Measurements from ENCODE around the gene ARL17B. TPM values are rescaled to one million over a fixed set of nuclear protein-coding genes. Genes with fewer than 3 reads are reported as not detected.
"Not testable (repeated sequence)": the region's sequence is repeated elsewhere in the genome, so short reads cannot be mapped to it uniquely, and the experiment has no call there.

ARL17B gene
- total RNA-seq, 1 donor from 2014 or later, result 12.8 TPM

DNA sequence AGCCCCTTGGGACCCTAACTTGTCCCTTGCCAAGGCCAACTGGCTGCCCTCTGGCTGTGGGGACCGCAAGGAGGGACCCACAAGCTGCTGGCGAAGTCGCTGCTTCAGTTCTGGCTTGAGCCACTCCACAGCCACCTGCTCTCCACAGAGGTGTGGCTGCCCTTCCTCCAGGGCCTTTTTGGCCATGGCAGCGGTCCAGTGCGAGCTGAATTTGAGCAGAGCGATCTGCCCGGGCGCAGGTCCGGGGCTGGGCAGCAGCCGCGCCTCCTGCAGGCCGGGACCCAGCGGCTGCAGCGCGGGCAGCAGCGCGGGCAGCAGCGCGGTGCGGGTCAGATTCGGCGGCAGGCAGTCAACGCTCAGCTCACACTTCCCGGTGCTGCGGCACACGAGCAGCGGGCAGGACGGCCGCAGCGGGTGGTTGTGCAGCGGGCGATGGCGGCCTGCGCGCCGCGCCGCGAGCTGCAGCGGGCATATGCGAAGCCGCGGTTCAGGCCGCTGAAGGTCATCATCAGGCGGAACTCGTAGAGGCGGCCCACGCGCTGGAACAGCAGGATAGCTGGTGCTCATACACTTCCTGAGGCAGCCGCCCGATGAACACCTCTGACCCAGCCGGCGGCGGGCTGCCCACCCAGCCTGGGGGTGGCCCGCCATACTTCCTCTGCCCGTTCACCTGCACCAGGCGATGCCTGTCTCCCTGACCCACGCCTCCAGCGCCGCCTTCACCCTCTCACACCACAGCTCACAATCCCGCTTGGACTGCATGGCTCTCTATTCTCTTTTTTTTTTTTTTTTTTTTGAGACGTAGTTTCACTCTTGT is 101.5 kb downstream of the ARL17B start:
- not testable (repeated sequence) for H3K4me1 Mint-ChIP-seq; H3K36me3 Mint-ChIP-seq (ENCODE audit: low read depth); H3K27ac Mint-ChIP-seq (ENCODE audit: unreplicated experiment); H3K9me3 Mint-ChIP-seq
- Mint-ChIP-seq H3K27me3 (ENCODE audit: low read depth) (peaks cover 28% of the 10 kb centered on the region), H3K4me3 (peak overlapping the region; percentile 81)
- peak; percentile 36 for DNase-seq (ENCODE audit: low read depth, low spot score)
- TF ChIP-seq CTCF (conservative IDR thresholded peaks at IDR 0.05), result peak; percentile 38

DNA sequence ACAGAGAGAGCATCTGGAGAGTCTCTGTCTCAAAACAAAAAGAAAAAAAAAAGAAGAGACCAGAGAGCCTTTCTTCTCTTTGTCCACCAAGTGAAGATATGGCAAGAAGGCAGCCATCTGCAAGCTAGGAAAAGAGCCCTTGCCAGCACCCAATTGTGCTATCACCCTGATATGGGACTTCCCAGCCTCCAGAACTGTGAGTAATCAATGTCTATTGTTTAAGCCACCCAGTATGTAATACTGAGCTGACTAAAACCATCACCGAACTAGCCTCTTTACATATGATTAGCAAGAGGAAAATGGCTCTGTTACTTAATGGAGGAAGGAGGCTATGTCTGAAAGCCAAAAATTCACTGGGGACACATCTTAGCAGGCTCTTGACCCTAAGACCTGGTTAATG is 105.2 kb downstream of the ARL17B start:
- DNase-seq (ENCODE audit: low read depth, low spot score); H3K27me3 Mint-ChIP-seq (ENCODE audit: low read depth); H3K4me3 Mint-ChIP-seq; H3K36me3 Mint-ChIP-seq (ENCODE audit: low read depth); H3K4me1 Mint-ChIP-seq; H3K27ac Mint-ChIP-seq (ENCODE audit: unreplicated experiment); H3K9me3 Mint-ChIP-seq: not testable (repeated sequence)

- H3K9me3 Mint-ChIP-seq; H3K36me3 Mint-ChIP-seq (ENCODE audit: low read depth); H3K4me1 Mint-ChIP-seq; H3K4me3 Mint-ChIP-seq; DNase-seq (ENCODE audit: low read depth, low spot score); H3K27me3 Mint-ChIP-seq (ENCODE audit: low read depth); H3K27ac Mint-ChIP-seq (ENCODE audit: unreplicated experiment): not testable (repeated sequence)
These were observed 107.4 kb downstream of the ARL17B start for GRCh38 chr17:46254215-46254614.

DNA sequence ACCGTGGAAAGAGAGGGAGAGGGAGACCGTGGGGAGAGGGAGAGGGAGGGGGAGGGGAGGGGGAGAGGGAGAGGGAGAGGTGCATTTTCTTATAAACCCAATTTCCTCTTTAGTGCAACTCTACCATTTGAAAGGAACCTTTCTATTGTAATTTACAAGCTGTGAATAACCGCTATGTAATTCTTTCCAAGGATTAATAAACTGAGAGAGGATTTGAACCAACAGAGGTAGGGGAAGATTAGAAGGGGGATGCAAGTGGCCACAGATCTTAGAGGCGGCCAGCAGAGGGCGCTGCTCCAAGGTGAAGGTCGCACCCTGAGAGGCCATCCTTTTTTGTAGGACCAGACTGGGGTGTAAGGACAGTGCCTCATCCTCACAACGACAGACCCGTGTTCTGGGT is 107.8 kb downstream of the ARL17B start:
- not testable (repeated sequence) for H3K4me3 Mint-ChIP-seq; H3K27ac Mint-ChIP-seq (ENCODE audit: unreplicated experiment); H3K9me3 Mint-ChIP-seq; H3K36me3 Mint-ChIP-seq (ENCODE audit: low read depth); H3K4me1 Mint-ChIP-seq
- peak; percentile 71 for DNase-seq (ENCODE audit: low read depth, low spot score)
- TF ChIP-seq CTCF (conservative IDR thresholded peaks at IDR 0.05), result peak; percentile 64
- H3K27me3 Mint-ChIP-seq (ENCODE audit: low read depth), result peaks cover 10% of the 10 kb centered on the region

GRCh38 chr17:46252804-46253203 is 108.8 kb downstream of the ARL17B start:
- H3K27me3 Mint-ChIP-seq (ENCODE audit: low read depth), result peaks cover 13% of the 10 kb centered on the region
- H3K4me3 Mint-ChIP-seq; H3K4me1 Mint-ChIP-seq; DNase-seq (ENCODE audit: low read depth, low spot score); H3K27ac Mint-ChIP-seq (ENCODE audit: unreplicated experiment); H3K36me3 Mint-ChIP-seq (ENCODE audit: low read depth); H3K9me3 Mint-ChIP-seq: not testable (repeated sequence)

- not testable (repeated sequence) for H3K4me1 Mint-ChIP-seq; H3K4me3 Mint-ChIP-seq; H3K27ac Mint-ChIP-seq (ENCODE audit: unreplicated experiment); H3K36me3 Mint-ChIP-seq (ENCODE audit: low read depth); H3K9me3 Mint-ChIP-seq; DNase-seq (ENCODE audit: low read depth, low spot score)
- peaks cover 15% of the 10 kb centered on the region for H3K27me3 Mint-ChIP-seq (ENCODE audit: low read depth)
These were observed 112.4 kb downstream of the ARL17B start for GRCh38 chr17:46249153-46249552.

- H3K4me1 Mint-ChIP-seq; H3K9me3 Mint-ChIP-seq; H3K27ac Mint-ChIP-seq (ENCODE audit: unreplicated experiment); DNase-seq (ENCODE audit: low read depth, low spot score); H3K36me3 Mint-ChIP-seq (ENCODE audit: low read depth); H3K4me3 Mint-ChIP-seq: not testable (repeated sequence)
- H3K27me3 Mint-ChIP-seq (ENCODE audit: low read depth), result peaks cover 12% of the 10 kb centered on the region
These were observed 116.4 kb downstream of the ARL17B start for GRCh38 chr17:46244949-46245768.

DNA sequence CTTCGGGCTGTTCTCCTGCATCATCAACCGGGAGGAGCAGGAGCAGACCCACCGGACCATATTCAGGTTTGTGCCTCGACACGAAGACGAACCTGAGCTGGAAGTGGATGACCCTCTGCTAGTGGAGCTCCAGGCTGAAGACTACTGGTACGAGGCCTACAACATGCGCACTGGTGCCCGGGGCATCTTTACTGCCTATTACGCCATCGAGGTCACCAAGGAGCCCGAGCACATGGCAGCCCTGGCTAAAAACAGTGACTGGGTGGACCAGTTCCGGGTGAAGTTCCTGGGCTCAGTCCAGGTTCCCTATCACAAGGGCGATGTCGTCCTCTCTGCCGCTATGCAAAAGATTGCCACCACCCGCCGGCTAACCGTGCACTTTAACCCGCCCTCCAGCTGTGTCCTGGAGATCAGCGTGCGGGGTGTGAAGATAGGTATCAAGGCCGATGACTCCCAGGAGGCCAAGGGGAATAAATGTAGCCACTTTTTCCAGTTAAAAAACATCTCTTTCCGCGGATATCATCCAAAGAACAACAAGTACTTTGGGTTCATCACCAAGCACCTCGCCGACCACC is 117.1 kb downstream of the ARL17B start:
- H3K9me3 Mint-ChIP-seq; H3K27ac Mint-ChIP-seq (ENCODE audit: unreplicated experiment); DNase-seq (ENCODE audit: low read depth, low spot score); H3K36me3 Mint-ChIP-seq (ENCODE audit: low read depth); H3K4me1 Mint-ChIP-seq; H3K4me3 Mint-ChIP-seq: not testable (repeated sequence)
- peaks cover 11% of the 10 kb centered on the region for H3K27me3 Mint-ChIP-seq (ENCODE audit: low read depth)

DNA sequence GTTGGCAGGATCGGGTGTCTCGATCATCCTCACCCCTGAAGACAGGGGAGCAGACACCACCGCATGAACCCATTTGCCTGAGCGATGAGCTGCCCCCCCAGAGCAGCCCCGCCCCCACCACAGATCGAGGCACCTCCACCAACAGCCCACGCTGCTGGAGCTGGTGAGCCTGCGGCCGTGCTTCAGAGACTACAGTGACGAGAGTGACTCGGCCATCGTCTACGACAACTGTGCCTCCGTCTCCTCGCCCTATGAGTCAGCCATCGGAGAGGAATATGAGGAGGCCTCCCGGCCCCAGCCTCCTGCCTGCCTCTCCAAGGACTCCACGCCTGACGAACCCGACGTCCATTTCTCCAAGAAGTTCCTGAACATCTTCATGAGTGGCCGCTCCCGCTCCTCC is 117.6 kb downstream of the ARL17B start:
- H3K27ac Mint-ChIP-seq (ENCODE audit: unreplicated experiment); H3K27me3 Mint-ChIP-seq (ENCODE audit: low read depth); H3K4me3 Mint-ChIP-seq; H3K36me3 Mint-ChIP-seq (ENCODE audit: low read depth); H3K4me1 Mint-ChIP-seq; H3K9me3 Mint-ChIP-seq; DNase-seq (ENCODE audit: low read depth, low spot score): not testable (repeated sequence)

GRCh38 chr17:46243505-46243904 is 118.1 kb downstream of the ARL17B start:
- H3K9me3 Mint-ChIP-seq; H3K27ac Mint-ChIP-seq (ENCODE audit: unreplicated experiment); H3K27me3 Mint-ChIP-seq (ENCODE audit: low read depth); H3K36me3 Mint-ChIP-seq (ENCODE audit: low read depth); H3K4me1 Mint-ChIP-seq; DNase-seq (ENCODE audit: low read depth, low spot score); H3K4me3 Mint-ChIP-seq: not testable (repeated sequence)

DNA sequence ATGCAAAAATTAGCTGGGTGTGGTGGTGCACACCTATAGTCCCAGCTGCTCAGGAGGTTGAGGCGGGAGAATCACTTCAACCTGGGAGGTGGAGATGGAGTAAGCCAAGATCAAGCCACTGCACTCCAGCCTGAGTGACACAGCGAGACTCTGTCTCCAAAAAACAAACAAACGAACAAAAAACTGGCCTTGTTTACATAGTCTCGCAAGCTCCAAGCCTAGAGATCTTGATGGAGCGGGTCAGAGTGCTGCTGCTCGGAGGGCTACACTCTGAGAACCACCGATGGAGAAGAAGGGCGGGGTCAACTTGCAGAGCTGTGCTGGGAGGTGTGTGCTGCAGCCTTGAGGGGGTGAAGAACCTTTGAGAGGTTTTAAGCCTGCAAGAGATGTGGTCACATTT is 130.2 kb downstream of the ARL17B start:
- H3K27ac Mint-ChIP-seq (ENCODE audit: unreplicated experiment); H3K36me3 Mint-ChIP-seq (ENCODE audit: low read depth); H3K4me1 Mint-ChIP-seq; H3K9me3 Mint-ChIP-seq; H3K4me3 Mint-ChIP-seq; H3K27me3 Mint-ChIP-seq (ENCODE audit: low read depth); DNase-seq (ENCODE audit: low read depth, low spot score): not testable (repeated sequence)
